ENCODE results near the gene LARGE1. TPM values are rescaled to one million over a fixed set of nuclear protein-coding genes. Genes with fewer than 3 reads are reported as not detected.

The LARGE1 gene
- total RNA-seq, 1 experiment from 2014 or later: 2.5 TPM

DNA sequence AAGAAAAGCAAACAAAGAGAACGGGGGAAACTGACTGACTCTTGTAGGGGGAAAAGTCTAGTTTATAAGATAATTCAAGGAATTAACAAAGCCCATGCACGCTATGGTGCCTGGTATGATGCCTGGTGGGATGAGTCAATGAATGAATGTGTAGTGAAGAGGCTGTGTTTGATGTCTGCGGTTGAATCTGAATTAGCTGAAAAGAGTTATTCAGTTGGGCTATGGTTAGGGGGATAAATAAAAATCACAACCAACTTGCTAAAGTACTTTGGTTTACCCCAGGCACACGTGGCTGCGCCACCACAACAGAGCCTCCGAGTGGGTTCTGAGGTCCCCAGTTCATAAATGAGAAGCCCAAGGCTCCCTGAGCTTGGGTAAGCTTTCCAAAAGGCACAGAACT is 492.8 kb downstream of the LARGE1 start:
- no peak for DNase-seq (ENCODE audit: low read depth, low spot score)
- CTCF ChIA-PET: no interaction called here
- no TSS peak for BruUV-seq (replicated peaks)
- no peak overlapping the region for H3K27ac ChIP-seq (ENCODE audit: low read length)
- H3K9me3 ChIP-seq (ENCODE audit: control insufficient read depth, insufficient read depth, low read depth, low read length): no peaks in the 10 kb centered on the region
- TF ChIP-seq SIN3A (IDR thresholded peaks at IDR 0.05; ENCODE audit: borderline replicate concordance, insufficient read depth, low read depth, low read length): no peak
- no peak for TF ChIP-seq TCF7L2 (IDR thresholded peaks at IDR 0.05; ENCODE audit: low read depth, low read length)
- intact Hi-C loops (cut with micrococcal nuclease; ENCODE audit: unreplicated experiment): no loop called here
- H3K4me1 ChIP-seq (ENCODE audit: control insufficient read depth, insufficient read depth, low read length): no peaks in the 10 kb centered on the region
- in situ Hi-C loops (cut with HindIII; ENCODE audit: low pct_unique_long_range_greater_than_20kb, low sequenced_read_pairs): no loop called here
- POLR2A ChIA-PET: no interaction called here
- H3K4me3 ChIP-seq (ENCODE audit: low read depth in 2 of 2, low read length in 2 of 2): no peak overlapping the region
- H3K27me3 ChIP-seq (ENCODE audit: control insufficient read depth, insufficient read depth, low read length): no peaks in the 10 kb centered on the region
- no peak for ATAC-seq
- no peaks in the 10 kb centered on the region for H3K36me3 ChIP-seq (ENCODE audit: control insufficient read depth, insufficient read depth, low read length)

DNA sequence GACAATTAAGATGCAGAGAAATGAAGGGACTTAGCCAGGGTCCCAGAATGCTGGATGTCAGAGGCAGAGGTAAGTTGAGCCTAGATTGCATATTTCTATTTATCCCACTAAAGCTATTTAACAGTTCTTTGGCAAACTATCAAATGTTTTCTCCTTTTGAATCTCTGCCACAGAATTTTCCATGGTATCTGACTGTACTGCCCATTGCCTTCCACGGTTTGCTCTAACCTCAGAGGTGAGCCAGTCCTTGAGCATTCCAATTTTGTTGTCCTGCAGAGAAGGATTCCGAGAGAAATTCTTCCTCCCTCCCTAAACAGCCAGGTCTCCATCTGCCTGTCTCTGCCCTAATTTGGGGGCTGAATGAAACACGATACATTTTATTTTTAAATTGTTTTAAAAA is 493.8 kb downstream of the LARGE1 start:
- DNase-seq (ENCODE audit: low read depth, low spot score) (no peak), ATAC-seq (no peak)
- ChIA-PET CTCF (no interaction called here), POLR2A (no interaction called here)
- Histone ChIP-seq H3K4me3 (ENCODE audit: low read depth in 2 of 2, low read length in 2 of 2) (no peak overlapping the region), H3K4me1 (ENCODE audit: control insufficient read depth, insufficient read depth, low read length) (no peaks in the 10 kb centered on the region), H3K27me3 (ENCODE audit: control insufficient read depth, insufficient read depth, low read length) (no peaks in the 10 kb centered on the region), H3K36me3 (ENCODE audit: control insufficient read depth, insufficient read depth, low read length) (no peaks in the 10 kb centered on the region), H3K27ac (ENCODE audit: low read length) (no peak overlapping the region), H3K9me3 (ENCODE audit: control insufficient read depth, insufficient read depth, low read depth, low read length) (no peaks in the 10 kb centered on the region)
- intact Hi-C loops (cut with micrococcal nuclease; ENCODE audit: unreplicated experiment) (no loop called here), in situ Hi-C loops (cut with HindIII; ENCODE audit: low pct_unique_long_range_greater_than_20kb, low sequenced_read_pairs) (no loop called here)
- TF ChIP-seq, protein P1, sequence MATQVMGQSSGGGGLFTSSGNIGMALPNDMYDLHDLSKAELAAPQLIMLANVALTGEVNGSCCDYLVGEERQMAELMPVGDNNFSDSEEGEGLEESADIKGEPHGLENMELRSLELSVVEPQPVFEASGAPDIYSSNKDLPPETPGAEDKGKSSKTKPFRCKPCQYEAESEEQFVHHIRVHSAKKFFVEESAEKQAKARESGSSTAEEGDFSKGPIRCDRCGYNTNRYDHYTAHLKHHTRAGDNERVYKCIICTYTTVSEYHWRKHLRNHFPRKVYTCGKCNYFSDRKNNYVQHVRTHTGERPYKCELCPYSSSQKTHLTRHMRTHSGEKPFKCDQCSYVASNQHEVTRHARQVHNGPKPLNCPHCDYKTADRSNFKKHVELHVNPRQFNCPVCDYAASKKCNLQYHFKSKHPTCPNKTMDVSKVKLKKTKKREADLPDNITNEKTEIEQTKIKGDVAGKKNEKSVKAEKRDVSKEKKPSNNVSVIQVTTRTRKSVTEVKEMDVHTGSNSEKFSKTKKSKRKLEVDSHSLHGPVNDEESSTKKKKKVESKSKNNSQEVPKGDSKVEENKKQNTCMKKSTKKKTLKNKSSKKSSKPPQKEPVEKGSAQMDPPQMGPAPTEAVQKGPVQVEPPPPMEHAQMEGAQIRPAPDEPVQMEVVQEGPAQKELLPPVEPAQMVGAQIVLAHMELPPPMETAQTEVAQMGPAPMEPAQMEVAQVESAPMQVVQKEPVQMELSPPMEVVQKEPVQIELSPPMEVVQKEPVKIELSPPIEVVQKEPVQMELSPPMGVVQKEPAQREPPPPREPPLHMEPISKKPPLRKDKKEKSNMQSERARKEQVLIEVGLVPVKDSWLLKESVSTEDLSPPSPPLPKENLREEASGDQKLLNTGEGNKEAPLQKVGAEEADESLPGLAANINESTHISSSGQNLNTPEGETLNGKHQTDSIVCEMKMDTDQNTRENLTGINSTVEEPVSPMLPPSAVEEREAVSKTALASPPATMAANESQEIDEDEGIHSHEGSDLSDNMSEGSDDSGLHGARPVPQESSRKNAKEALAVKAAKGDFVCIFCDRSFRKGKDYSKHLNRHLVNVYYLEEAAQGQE (IDR thresholded peaks at IDR 0.05; ENCODE audit: insufficient read depth in 1 of 2, low read depth in 2 of 2, low read length in 1 of 2): no peak
- TF ChIP-seq SIN3A (IDR thresholded peaks at IDR 0.05; ENCODE audit: borderline replicate concordance, insufficient read depth, low read depth, low read length): no peak
- TF ChIP-seq, protein P2, sequence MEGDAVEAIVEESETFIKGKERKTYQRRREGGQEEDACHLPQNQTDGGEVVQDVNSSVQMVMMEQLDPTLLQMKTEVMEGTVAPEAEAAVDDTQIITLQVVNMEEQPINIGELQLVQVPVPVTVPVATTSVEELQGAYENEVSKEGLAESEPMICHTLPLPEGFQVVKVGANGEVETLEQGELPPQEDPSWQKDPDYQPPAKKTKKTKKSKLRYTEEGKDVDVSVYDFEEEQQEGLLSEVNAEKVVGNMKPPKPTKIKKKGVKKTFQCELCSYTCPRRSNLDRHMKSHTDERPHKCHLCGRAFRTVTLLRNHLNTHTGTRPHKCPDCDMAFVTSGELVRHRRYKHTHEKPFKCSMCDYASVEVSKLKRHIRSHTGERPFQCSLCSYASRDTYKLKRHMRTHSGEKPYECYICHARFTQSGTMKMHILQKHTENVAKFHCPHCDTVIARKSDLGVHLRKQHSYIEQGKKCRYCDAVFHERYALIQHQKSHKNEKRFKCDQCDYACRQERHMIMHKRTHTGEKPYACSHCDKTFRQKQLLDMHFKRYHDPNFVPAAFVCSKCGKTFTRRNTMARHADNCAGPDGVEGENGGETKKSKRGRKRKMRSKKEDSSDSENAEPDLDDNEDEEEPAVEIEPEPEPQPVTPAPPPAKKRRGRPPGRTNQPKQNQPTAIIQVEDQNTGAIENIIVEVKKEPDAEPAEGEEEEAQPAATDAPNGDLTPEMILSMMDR (IDR thresholded peaks at IDR 0.05): no peak
- TF ChIP-seq POLR2AphosphoS5 (IDR thresholded peaks at IDR 0.05; ENCODE audit: low read depth, low read length): no peak
- TF ChIP-seq TCF7L2 (IDR thresholded peaks at IDR 0.05; ENCODE audit: low read depth, low read length): no peak
- no TSS peak for BruUV-seq (replicated peaks)

DNA sequence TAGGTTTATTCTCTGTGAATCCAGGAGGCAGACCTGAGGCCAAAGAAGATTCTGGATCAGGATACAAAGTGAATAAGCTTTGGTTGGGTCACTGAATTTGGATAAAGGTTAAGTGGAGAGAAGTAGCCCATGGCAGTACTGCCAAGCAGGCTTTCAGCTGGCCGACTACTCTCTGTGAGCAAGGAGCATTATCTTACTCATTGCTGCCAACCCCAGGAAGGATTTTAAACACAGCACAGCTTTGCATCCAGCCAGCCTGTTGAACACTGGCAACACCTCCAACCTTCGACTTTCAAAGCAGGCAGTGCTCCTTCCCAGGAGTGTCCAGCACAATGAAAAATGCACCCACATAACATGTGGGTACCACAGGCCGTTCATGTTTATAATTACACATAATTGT is 498.4 kb downstream of the LARGE1 start:
- H3K9me3 ChIP-seq (ENCODE audit: control insufficient read depth, insufficient read depth, low read depth, low read length): no peaks in the 10 kb centered on the region
- no peaks in the 10 kb centered on the region for H3K27me3 ChIP-seq (ENCODE audit: control insufficient read depth, insufficient read depth, low read length)
- BruUV-seq (replicated peaks): no TSS peak
- no peak overlapping the region for H3K27ac ChIP-seq (ENCODE audit: low read length)
- ChIA-PET CTCF (no interaction called here), POLR2A (no interaction called here)
- DNase-seq (ENCODE audit: low read depth, low spot score) (no peak), ATAC-seq (no peak)
- H3K36me3 ChIP-seq (ENCODE audit: control insufficient read depth, insufficient read depth, low read length): no peaks in the 10 kb centered on the region
- in situ Hi-C loops (cut with HindIII; ENCODE audit: low pct_unique_long_range_greater_than_20kb, low sequenced_read_pairs): no loop called here
- no peak overlapping the region for H3K4me3 ChIP-seq (ENCODE audit: low read depth in 2 of 2, low read length in 2 of 2)
- TF ChIP-seq POLR2AphosphoS5 (IDR thresholded peaks at IDR 0.05; ENCODE audit: low read depth, low read length) (no peak), TCF7L2 (IDR thresholded peaks at IDR 0.05; ENCODE audit: low read depth, low read length) (no peak), SIN3A (IDR thresholded peaks at IDR 0.05; ENCODE audit: borderline replicate concordance, insufficient read depth, low read depth, low read length) (no peak)
- TF ChIP-seq, protein P2 (IDR thresholded peaks at IDR 0.05): no peak
- TF ChIP-seq, protein P1 (IDR thresholded peaks at IDR 0.05; ENCODE audit: insufficient read depth in 1 of 2, low read depth in 2 of 2, low read length in 1 of 2): no peak
- no peaks in the 10 kb centered on the region for H3K4me1 ChIP-seq (ENCODE audit: control insufficient read depth, insufficient read depth, low read length)
- intact Hi-C loops (cut with micrococcal nuclease; ENCODE audit: unreplicated experiment): no loop called here

All from Panc1 (cell line).